OCI-LY7 (cell line): ENCODE measurements around the gene PDCD1LG2. TPM values are rescaled to one million over a fixed set of nuclear protein-coding genes. Genes with fewer than 3 reads are reported as not detected.
"Not testable (repeated sequence)": the region's sequence is repeated elsewhere in the genome, so short reads cannot be mapped to it uniquely, and the experiment has no call there.

ENCODE experiments used
- BruUV-seq: library from RNA; stranded (reverse); fragments of 400-500 nt; replicated peaks from 2 replicates; lab custom pipeline; 2021; lab: Mats Ljungman, UMichigan
- CTCF ChIA-PET: fragments of 300-600 bp; sonication (Branson Sonifier 250); formaldehyde crosslinking; loops from one replicate; lab custom pipeline; 2022; ENCODE audit warnings: antibody characterized with exemption; ENCODE audit not compliant: unreplicated experiment; lab: Charles Lee
- POLR2A ChIA-PET: fragments of 300-600 bp; sonication (Branson Sonifier 250); formaldehyde crosslinking; loops from one replicate; lab custom pipeline; 2022; ENCODE audit warnings: antibody characterized with exemption; lab: Charles Lee
- DNase-seq: peaks from one replicate; pipeline ENCODE4 v3.0.0-alpha.2; 2015; ENCODE audit warnings: low spot score
- H2AFZ ChIP-seq: fragments of 200-600 bp; sonication (generic), shearing (Covaris generic); 2 replicates; pipeline ENCODE4 v1.6.1; 2014; ENCODE audit warnings: mild to moderate bottlenecking, antibody characterized with exemption, low read length, moderate library complexity
- H3K27ac ChIP-seq: fragments of 200-600 bp; sonication (generic); 2 replicates; pipeline ENCODE4 v1.5.1; 2014; ENCODE audit warnings: mixed run types, low read depth, mild to moderate bottlenecking, moderate library complexity, low read length, inconsistent platforms; ENCODE audit not compliant: poor library complexity, severe bottlenecking
- H3K36me3 ChIP-seq: fragments of 200-600 bp; sonication (generic); 2 replicates; pipeline ENCODE4 v1.6.1; 2014; ENCODE audit warnings: mild to moderate bottlenecking, antibody characterized with exemption, low read length, moderate library complexity, mixed read lengths; ENCODE audit not compliant: insufficient read depth
- H3K4me1 ChIP-seq: fragments of 200-600 bp; sonication (generic); 2 replicates; pipeline ENCODE4 v1.5.1; 2014; ENCODE audit warnings: mild to moderate bottlenecking, low read length; ENCODE audit not compliant: insufficient read depth, poor library complexity, severe bottlenecking
- H3K4me2 ChIP-seq: fragments of 200-600 bp; sonication (generic); 2 replicates; pipeline ENCODE4 v1.6.1; 2014; ENCODE audit warnings: mild to moderate bottlenecking, low read length
- H3K4me3 ChIP-seq: fragments of 200-600 bp; sonication (generic); 2 replicates; pipeline ENCODE4 v1.5.1; 2014; ENCODE audit warnings: mild to moderate bottlenecking, low read depth, low read length; ENCODE audit not compliant: poor library complexity, severe bottlenecking
- H3K79me2 ChIP-seq: fragments of 200-600 bp; sonication (generic); 2 replicates; pipeline ENCODE4 v1.6.1; 2016; ENCODE audit warnings: low read depth, mild to moderate bottlenecking, low read length, moderate library complexity, mixed read lengths; ENCODE audit not compliant: insufficient read depth
- H3K9me2 ChIP-seq: fragments of 200-600 bp; sonication (generic); 2 replicates; pipeline ENCODE4 v1.6.1; 2016; ENCODE audit warnings: mild to moderate bottlenecking, low read length, mixed read lengths; ENCODE audit not compliant: insufficient read depth
- H3K9me3 ChIP-seq: fragments of 200-600 bp; sonication (generic); 2 replicates; pipeline ENCODE4 v1.6.1; 2014; ENCODE audit warnings: mild to moderate bottlenecking, mixed run types, low read length, mixed read lengths
- H4K20me1 ChIP-seq: fragments of 200-600 bp; sonication (generic); 2 replicates; pipeline ENCODE4 v1.6.1; 2014; ENCODE audit warnings: mild to moderate bottlenecking, antibody characterized with exemption, low read length, moderate library complexity, mixed read lengths; ENCODE audit not compliant: insufficient read depth
- CTCF ChIP-seq: fragments of 200-600 bp; sonication (generic); conservative IDR thresholded peaks from 2 replicates; pipeline ENCODE4 v1.5.1; 2014; ENCODE audit warnings: mild to moderate bottlenecking, antibody characterized with exemption, low read length, moderate library complexity, mixed read lengths
- EZH2phosphoT487 ChIP-seq: fragments of 200-600 bp; sonication (generic); IDR thresholded peaks from 2 replicates; pipeline ENCODE4 v1.6.1; 2018; ENCODE audit warnings: low read depth, borderline replicate concordance, mild to moderate bottlenecking, mixed run types, antibody characterized with exemption, low read length, moderate library complexity, mixed read lengths
- intact Hi-C: fragments of 100-400 bp; cut with micrococcal nuclease; formaldehyde crosslinking; loops from one replicate; pipeline ENCODE4 v1.10.0; 2022; ENCODE audit not compliant: unreplicated experiment
- total RNA-seq, 2 experiments: library from RNA; depleted of rRNA in 1 of 2; stranded (reverse); fragments of >200 nt in 1 of 2; shearing (Covaris generic) in 1 of 2; gene quantifications; 2 replicates each; pipeline ENCODE4 v1.2.3, GENCODE V29; 2014 to 2022

Gene PDCD1LG2
- total RNA-seq, 2 experiments from 2014 or later: not detected

GRCh38 chr9:5470816-5471215 lies 39.5 kb upstream of the PDCD1LG2 start:
- TF ChIP-seq CTCF: no peak
- no peak for TF ChIP-seq EZH2phosphoT487
- Histone ChIP-seq H3K27ac (no peak overlapping the region), H4K20me1 (no peaks in the 10 kb centered on the region), H3K9me3 (no peaks in the 10 kb centered on the region), H3K4me3 (no peak overlapping the region), H3K4me1 (peaks cover 3% of the 10 kb centered on the region), H3K4me2 (no peak overlapping the region), H2AFZ (no peak overlapping the region), H3K36me3 (no peaks in the 10 kb centered on the region), H3K79me2 (no peaks in the 10 kb centered on the region), H3K9me2 (no peaks in the 10 kb centered on the region)
- BruUV-seq: no TSS peak
- POLR2A ChIA-PET: no interaction called here
- CTCF ChIA-PET: no interaction called here
- intact Hi-C loops: no loop called here
- DNase-seq: no peak

- CTCF ChIA-PET: not testable (repeated sequence)
- POLR2A ChIA-PET: interaction anchor here (1.2 kb wide), 1 partner anchor 10 kb away, joined by 3 read pairs; no protein-coding TSS in a partner anchor
Observed at GRCh38 chr9:5475611-5476010, 34.7 kb upstream of the PDCD1LG2 start.

GRCh38 chr9:5478206-5478605 lies 32.1 kb upstream of the PDCD1LG2 start:
- Histone ChIP-seq H4K20me1 (no peaks in the 10 kb centered on the region), H3K4me2 (no peak overlapping the region), H3K9me2 (no peaks in the 10 kb centered on the region), H3K27ac (no peak overlapping the region), H2AFZ (no peak overlapping the region), H3K4me3 (no peak overlapping the region), H3K79me2 (no peaks in the 10 kb centered on the region), H3K4me1 (no peaks in the 10 kb centered on the region), H3K9me3 (no peaks in the 10 kb centered on the region), H3K36me3 (no peaks in the 10 kb centered on the region)
- ChIA-PET POLR2A (interaction anchor here (1.0 kb wide), 1 partner anchor 11 kb away, joined by 4 read pairs; no protein-coding TSS in a partner anchor), CTCF (no interaction called here)
- intact Hi-C loops: no loop called here
- DNase-seq: no peak
- no peak for TF ChIP-seq EZH2phosphoT487
- BruUV-seq: no TSS peak

More at GRCh38 chr9:5475611-5476010, 34.7 kb upstream of the PDCD1LG2 start:
- H3K4me3 ChIP-seq, H2AFZ ChIP-seq, DNase-seq, H3K9me3 ChIP-seq, H3K4me1 ChIP-seq, intact Hi-C loops, H4K20me1 ChIP-seq, H3K36me3 ChIP-seq, H3K9me2 ChIP-seq, H3K27ac ChIP-seq, BruUV-seq, H3K79me2 ChIP-seq, H3K4me2 ChIP-seq: not testable (repeated sequence)
